Parathyroid adenoma (tissue), 2 donors: ENCODE data around the gene WDR36.

Source experiments
- H2AFZ ChIP-seq: fragments of 300-600 bp; sonication (generic); one replicate; pipeline ENCODE4 v1.7.0; 2017; ENCODE audit warnings: antibody characterized with exemption, mild to moderate bottlenecking
- H3K27ac ChIP-seq: fragments of 300-600 bp; sonication (generic); one replicate; pipeline ENCODE4 v1.7.0; 2017
- H3K27me3 ChIP-seq: fragments of 300-600 bp; sonication (generic); one replicate; pipeline ENCODE4 v1.7.0; 2017; ENCODE audit warnings: low read length; ENCODE audit not compliant: control insufficient read depth, insufficient read depth
- H3K36me3 ChIP-seq: fragments of 300-600 bp; sonication (generic); one replicate; pipeline ENCODE4 v1.7.0; 2017; ENCODE audit warnings: low read length; ENCODE audit not compliant: control insufficient read depth, insufficient read depth
- H3K4me1 ChIP-seq: fragments of 300-600 bp; sonication (generic); one replicate; pipeline ENCODE4 v1.7.0; 2017; ENCODE audit warnings: control low read depth
- H3K4me2 ChIP-seq: fragments of 300-600 bp; sonication (generic); one replicate; pipeline ENCODE4 v1.7.0; 2017; ENCODE audit warnings: low read length
- H3K4me3 ChIP-seq: fragments of 300-600 bp; sonication (generic); one replicate; pipeline ENCODE4 v1.7.0; 2017; ENCODE audit warnings: low read depth, low read length
- H3K79me2 ChIP-seq: fragments of 300-600 bp; sonication (generic); one replicate; pipeline ENCODE4 v1.7.0; 2017; ENCODE audit warnings: control low read depth
- H3K9ac ChIP-seq: fragments of 300-600 bp; sonication (generic); one replicate; pipeline ENCODE4 v1.7.0; 2017; ENCODE audit warnings: mild to moderate bottlenecking
- H3K9me3 ChIP-seq: fragments of 300-600 bp; sonication (generic); one replicate; pipeline ENCODE4 v1.7.0; 2017; ENCODE audit warnings: low read length; ENCODE audit not compliant: control insufficient read depth
- CTCF ChIP-seq: fragments of 300-600 bp; sonication (generic); IDR thresholded peaks from one replicate; pipeline ENCODE4 v1.7.0; 2017; ENCODE audit warnings: antibody characterized with exemption, mild to moderate bottlenecking
- donor health status: primary hyperparathyroidism.

Gene WDR36

GRCh38 chr5:111132731-111133435 lies 40.7 kb downstream of the WDR36 start:
- Histone ChIP-seq H3K36me3 (no peaks in the 10 kb centered on the region), H3K4me1 (no peaks in the 10 kb centered on the region), H3K9me3 (no peaks in the 10 kb centered on the region), H3K4me2 (no peak overlapping the region), H3K4me3 (no peak overlapping the region), H3K27ac (no peak overlapping the region), H3K79me2 (no peaks in the 10 kb centered on the region), H3K9ac (no peak overlapping the region), H3K27me3 (no peaks in the 10 kb centered on the region), H2AFZ (no peak overlapping the region)
- TF ChIP-seq CTCF, result no peak

GRCh38 chr5:111133436-111133751 lies 41.2 kb downstream of the WDR36 start:
- Histone ChIP-seq H3K9ac (no peak overlapping the region), H2AFZ (no peak overlapping the region), H3K4me1 (no peaks in the 10 kb centered on the region), H3K79me2 (no peaks in the 10 kb centered on the region), H3K27ac (no peak overlapping the region), H3K4me3 (no peak overlapping the region), H3K27me3 (no peaks in the 10 kb centered on the region), H3K4me2 (no peak overlapping the region), H3K9me3 (no peaks in the 10 kb centered on the region), H3K36me3 (no peaks in the 10 kb centered on the region)
- TF ChIP-seq CTCF, result no peak

GRCh38 chr5:111134087-111134486 lies 41.9 kb downstream of the WDR36 start:
- H3K27ac ChIP-seq, result no peak overlapping the region
- H3K4me2 ChIP-seq, result no peak overlapping the region
- no peak for TF ChIP-seq CTCF
- no peaks in the 10 kb centered on the region for H3K27me3 ChIP-seq
- H3K4me3 ChIP-seq, result no peak overlapping the region
- H3K36me3 ChIP-seq, result no peaks in the 10 kb centered on the region
- H3K4me1 ChIP-seq, result no peaks in the 10 kb centered on the region
- no peaks in the 10 kb centered on the region for H3K9me3 ChIP-seq
- no peak overlapping the region for H2AFZ ChIP-seq
- no peak overlapping the region for H3K9ac ChIP-seq
- no peaks in the 10 kb centered on the region for H3K79me2 ChIP-seq

- H3K9ac ChIP-seq, result no peak overlapping the region
- no peak overlapping the region for H3K27ac ChIP-seq
- H2AFZ ChIP-seq, result no peak overlapping the region
- H3K4me1 ChIP-seq, result no peaks in the 10 kb centered on the region
- no peak for TF ChIP-seq CTCF
- no peak overlapping the region for H3K4me2 ChIP-seq
- H3K36me3 ChIP-seq, result no peaks in the 10 kb centered on the region
- no peaks in the 10 kb centered on the region for H3K9me3 ChIP-seq
- H3K4me3 ChIP-seq, result no peak overlapping the region
- H3K79me2 ChIP-seq, result no peaks in the 10 kb centered on the region
- no peaks in the 10 kb centered on the region for H3K27me3 ChIP-seq
Observed at GRCh38 chr5:111134864-111135263, 42.7 kb downstream of the WDR36 start.

DNA sequence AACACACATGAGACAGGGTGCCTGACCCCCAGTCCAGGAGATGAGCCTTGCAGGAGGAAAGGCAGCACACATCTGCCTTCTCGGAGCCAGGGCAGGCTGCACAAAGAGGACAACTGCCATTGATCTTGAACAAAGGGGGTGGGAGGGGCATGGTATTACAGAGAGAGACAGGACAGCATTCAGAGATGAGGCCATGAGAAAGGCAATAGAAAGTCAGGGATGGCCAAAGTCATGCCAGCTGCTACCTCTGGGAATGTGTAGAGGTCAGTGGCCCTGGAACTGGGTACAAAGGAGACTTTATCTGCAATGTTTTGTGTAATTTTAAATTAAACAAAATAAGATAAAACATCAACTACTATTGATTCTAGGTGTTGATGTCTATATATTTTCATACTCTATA lies 43.2 kb downstream of the WDR36 start:
- H3K4me3 ChIP-seq, result no peak overlapping the region
- H3K27ac ChIP-seq, result no peak overlapping the region
- no peaks in the 10 kb centered on the region for H3K27me3 ChIP-seq
- H2AFZ ChIP-seq, result no peak overlapping the region
- H3K36me3 ChIP-seq, result no peaks in the 10 kb centered on the region
- no peak for TF ChIP-seq CTCF
- no peaks in the 10 kb centered on the region for H3K4me1 ChIP-seq
- no peaks in the 10 kb centered on the region for H3K79me2 ChIP-seq
- no peak overlapping the region for H3K4me2 ChIP-seq
- no peak overlapping the region for H3K9ac ChIP-seq
- H3K9me3 ChIP-seq, result no peaks in the 10 kb centered on the region
